Gastrocnemius medialis (tissue), 4 donors: ENCODE measurements around the gene NR1D1. TPM values are rescaled to one million over a fixed set of nuclear protein-coding genes. Genes with fewer than 3 reads are reported as not detected.

Source experiments
- ATAC-seq, 2 donors: fragments of 150-250 bp; one replicate each; pipeline ENCODE4 v1.9.1; 2016
- DNase-seq, 2 donors: peaks; one replicate each; pipeline ENCODE4 v3.0.0-alpha.2; 2019
- H3K27ac ChIP-seq, 4 donors: fragments of 200-600 bp; sonication (generic); 1 replicate in 1 of 4; 2 replicates in 3 of 4; pipeline ENCODE4 v1.5.1; 2016 to 2018; ENCODE audit warnings: mild to moderate bottlenecking in 2 of 4, moderate library complexity in 1 of 4
- H3K27me3 ChIP-seq, 3 donors: fragments of 200-600 bp; sonication (generic) in 2 of 3; 1 replicate in 1 of 3; 2 replicates in 2 of 3; pipeline versions ENCODE4 v1.5.1 to v1.6.0; 2016 to 2019; ENCODE audit warnings: mild to moderate bottlenecking in 1 of 3, moderate library complexity in 1 of 3
- H3K36me3 ChIP-seq, 2 donors: fragments of 200-600 bp; sonication (generic) in 1 of 2; one replicate each; pipeline ENCODE4 v1.5.1; 2017 to 2018
- H3K4me1 ChIP-seq, 2 donors: fragments of 200-600 bp; sonication (generic) in 1 of 2; one replicate each; pipeline ENCODE4 v1.5.1; 2016 to 2017; ENCODE audit warnings: mild to moderate bottlenecking in 2 of 2
- H3K4me3 ChIP-seq, 4 donors: fragments of 200-600 bp; sonication (generic) in 3 of 4; 1 replicate in 1 of 4; 2 replicates in 3 of 4; pipeline ENCODE4 v1.5.1; 2016 to 2019; ENCODE audit warnings: mild to moderate bottlenecking in 2 of 4
- H3K9me3 ChIP-seq, 3 donors: fragments of 200-600 bp; sonication (generic) in 2 of 3; 1 replicate in 1 of 3; 2 replicates in 2 of 3; pipeline ENCODE4 v1.5.1; 2016 to 2019
- POLR2A ChIP-seq, 2 donors: fragments of 450-650 bp; IDR thresholded peaks; one replicate each; pipeline ENCODE4 v1.6.1; 2017; ENCODE audit warnings: antibody characterized with exemption in 2 of 2, mild to moderate bottlenecking in 2 of 2, moderate library complexity in 2 of 2
- in situ Hi-C, 4 donors: fragments of 200-750 bp; cut with MboI; loops; one replicate each; pipeline versions ENCODE4 v1.15.0 to v1.8.0; 2017; ENCODE audit warnings: low sequenced_read_pairs in 4 of 4
- intact Hi-C: fragments of 100-400 bp; cut with DNase I; formaldehyde crosslinking; loops from one replicate; pipeline ENCODE4 v1.15.1; 2023; ENCODE audit warnings: low total_unique reads
- total RNA-seq, 4 donors: library from RNA; depleted of rRNA; stranded (reverse); fragments of >200 nt; gene quantifications; one replicate each; pipeline versions ENCODE4 v1.1.0 to v1.2.3, GENCODE V29; 2016
- TF ChIP-seq, protein P1 (sequence below), 5 experiments: fragments of 450-650 bp in 3 of 5; fragments of 200-600 bp in 2 of 5; sonication (generic) in 2 of 5; IDR thresholded peaks in 4 of 5; conservative IDR thresholded peaks in 1 of 5; 1 replicate in 4 of 5; 2 replicates in 1 of 5; pipeline ENCODE4 v1.5.1; 2016 to 2019; ENCODE audit warnings: antibody characterized with exemption in 5 of 5, mild to moderate bottlenecking in 3 of 5, moderate library complexity in 3 of 5

The NR1D1 gene
- total RNA-seq, 4 donors from 2014 or later, result 16.0 to 34.2 (median 18.3) TPM

DNA sequence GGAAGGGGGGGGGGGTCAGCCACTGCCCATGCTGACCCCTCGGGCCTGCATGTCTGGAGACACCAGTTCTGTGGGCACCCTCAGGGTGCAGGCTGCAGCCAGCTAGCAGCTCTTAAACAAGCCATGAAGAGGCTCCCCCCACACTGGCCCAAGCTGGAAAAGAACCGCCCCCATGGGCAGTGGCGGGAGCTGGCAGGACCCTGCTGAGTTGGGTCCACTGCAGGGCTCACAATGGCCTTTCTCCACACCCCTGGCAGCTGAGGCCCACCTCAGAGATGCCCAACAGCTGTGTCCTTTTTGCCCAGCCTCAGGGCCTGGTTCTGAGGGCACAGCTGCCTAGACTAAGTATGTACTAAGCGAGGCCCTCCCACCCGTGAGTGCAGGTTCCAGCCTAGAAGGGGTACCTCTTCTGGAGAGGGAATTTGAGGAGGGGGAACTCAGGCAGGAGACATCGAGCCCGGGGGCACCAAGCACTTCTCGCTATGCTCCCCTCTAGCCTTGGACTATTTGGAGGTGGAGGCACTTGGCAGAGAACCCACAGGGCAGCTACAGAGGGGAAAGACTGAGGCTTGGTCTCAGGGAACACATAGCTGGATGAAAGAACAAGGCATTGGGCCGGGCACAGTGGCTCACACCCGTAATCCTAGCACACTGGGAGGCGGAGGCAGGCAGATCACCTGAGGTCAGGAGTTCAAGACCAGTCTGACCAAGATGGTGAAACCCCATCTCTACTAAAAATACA, 34.4 kb downstream of the NR1D1 start:
- TF ChIP-seq, protein P1, sequence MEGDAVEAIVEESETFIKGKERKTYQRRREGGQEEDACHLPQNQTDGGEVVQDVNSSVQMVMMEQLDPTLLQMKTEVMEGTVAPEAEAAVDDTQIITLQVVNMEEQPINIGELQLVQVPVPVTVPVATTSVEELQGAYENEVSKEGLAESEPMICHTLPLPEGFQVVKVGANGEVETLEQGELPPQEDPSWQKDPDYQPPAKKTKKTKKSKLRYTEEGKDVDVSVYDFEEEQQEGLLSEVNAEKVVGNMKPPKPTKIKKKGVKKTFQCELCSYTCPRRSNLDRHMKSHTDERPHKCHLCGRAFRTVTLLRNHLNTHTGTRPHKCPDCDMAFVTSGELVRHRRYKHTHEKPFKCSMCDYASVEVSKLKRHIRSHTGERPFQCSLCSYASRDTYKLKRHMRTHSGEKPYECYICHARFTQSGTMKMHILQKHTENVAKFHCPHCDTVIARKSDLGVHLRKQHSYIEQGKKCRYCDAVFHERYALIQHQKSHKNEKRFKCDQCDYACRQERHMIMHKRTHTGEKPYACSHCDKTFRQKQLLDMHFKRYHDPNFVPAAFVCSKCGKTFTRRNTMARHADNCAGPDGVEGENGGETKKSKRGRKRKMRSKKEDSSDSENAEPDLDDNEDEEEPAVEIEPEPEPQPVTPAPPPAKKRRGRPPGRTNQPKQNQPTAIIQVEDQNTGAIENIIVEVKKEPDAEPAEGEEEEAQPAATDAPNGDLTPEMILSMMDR (IDR thresholded peaks at IDR 0.05 in 4 of 5, conservative IDR thresholded peaks at IDR 0.05 in 1 of 5), result no peak
- TF ChIP-seq POLR2A (IDR thresholded peaks at IDR 0.05), result no peak
- Histone ChIP-seq H3K27ac (peak overlapping the region; percentile 100), H3K36me3 (no peaks in the 10 kb centered on the region), H3K4me3 (peak overlapping the region in 3 of 4 donors; percentile 94 to 100 (median 99)), H3K9me3 (no peaks in the 10 kb centered on the region), H3K27me3 (no peaks in the 10 kb centered on the region), H3K4me1 (peaks cover 68 to 76% of the 10 kb centered on the region in 2 donors)
- DNase-seq (no peak), ATAC-seq (no peak)
- in situ Hi-C loops, result loop anchor here in 1 of 4 donors (5.0 kb wide), 1 partner anchor 41 kb away; no protein-coding TSS in a partner anchor
- intact Hi-C loops, result no loop called here

GRCh38 chr17:40064971-40065768, 35.2 kb downstream of the NR1D1 start:
- Histone ChIP-seq H3K4me1 (peaks cover 60 to 68% of the 10 kb centered on the region in 2 donors), H3K4me3 (peak overlapping the region; percentile 84 to 100 (median 96)), H3K27me3 (no peaks in the 10 kb centered on the region), H3K9me3 (no peaks in the 10 kb centered on the region), H3K36me3 (no peaks in the 10 kb centered on the region), H3K27ac (peak overlapping the region; percentile 100)
- no peak for ATAC-seq
- in situ Hi-C loops (loop anchor here in 1 of 4 donors (5.0 kb wide), 1 partner anchor 42 kb away; no protein-coding TSS in a partner anchor), intact Hi-C loops (loop anchor here (1.0 to 5.0 kb wide), 2 partner anchors 46 to 102 kb away; no protein-coding TSS in a partner anchor)
- TF ChIP-seq, protein P1 (IDR thresholded peaks at IDR 0.05 in 4 of 5, conservative IDR thresholded peaks at IDR 0.05 in 1 of 5), result no peak
- TF ChIP-seq POLR2A (IDR thresholded peaks at IDR 0.05), result no peak
- no peak for DNase-seq

DNA sequence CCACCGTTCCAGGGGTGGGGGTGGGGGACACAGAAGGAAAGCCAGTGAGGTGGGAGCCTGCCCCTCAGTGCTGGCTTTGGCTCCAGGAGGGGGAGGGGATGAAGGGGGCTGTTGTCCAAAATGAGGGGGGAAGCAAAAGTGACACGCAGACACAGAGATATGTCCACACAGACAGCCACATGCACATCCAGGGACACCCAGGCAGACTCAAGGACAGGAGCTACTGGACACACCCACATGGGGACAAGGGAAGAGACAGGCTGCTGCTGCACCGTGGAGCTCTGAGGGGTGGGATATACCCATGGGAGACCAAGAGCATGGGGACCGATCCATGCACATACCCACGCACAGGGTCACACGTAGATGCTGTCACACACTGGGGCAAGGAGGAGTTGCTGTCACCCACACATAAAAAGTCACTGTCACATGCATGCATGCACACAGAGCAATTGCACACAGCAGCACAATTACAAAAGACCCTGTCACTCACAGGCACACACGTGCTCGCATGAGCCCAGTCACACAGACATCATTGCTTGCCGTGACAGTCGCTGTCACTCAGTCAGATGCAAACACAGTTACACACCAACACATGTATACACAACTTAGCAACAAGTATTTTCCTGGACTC, 36.4 kb downstream of the NR1D1 start:
- H3K4me1 ChIP-seq, result peaks cover 48 to 57% of the 10 kb centered on the region in 2 donors
- DNase-seq (peak; percentile 70 to 80), ATAC-seq (peak; percentile 33 to 55)
- H3K27me3 ChIP-seq, result no peaks in the 10 kb centered on the region
- intact Hi-C loops, result loop anchor here (1.0 to 5.0 kb wide), 2 partner anchors 47 to 103 kb away; no protein-coding TSS in a partner anchor
- H3K4me3 ChIP-seq, result peak overlapping the region; percentile 84 to 100 (median 96)
- in situ Hi-C loops, result no loop called here
- peak; percentile 64 for TF ChIP-seq POLR2A (IDR thresholded peaks at IDR 0.05)
- TF ChIP-seq, protein P1 (IDR thresholded peaks at IDR 0.05 in 4 of 5, conservative IDR thresholded peaks at IDR 0.05 in 1 of 5), result no peak
- H3K27ac ChIP-seq, result peak overlapping the region; percentile 100
- no peaks in the 10 kb centered on the region for H3K9me3 ChIP-seq
- H3K36me3 ChIP-seq, result no peaks in the 10 kb centered on the region

- Histone ChIP-seq H3K36me3 (no peaks in the 10 kb centered on the region), H3K4me1 (peaks cover 42 to 55% of the 10 kb centered on the region in 2 donors), H3K4me3 (peak overlapping the region; percentile 84 to 100 (median 96)), H3K27ac (peak overlapping the region; percentile 100), H3K9me3 (no peaks in the 10 kb centered on the region), H3K27me3 (no peaks in the 10 kb centered on the region)
- peak; percentile 32 for ATAC-seq
- TF ChIP-seq, protein P1 (IDR thresholded peaks at IDR 0.05 in 4 of 5, conservative IDR thresholded peaks at IDR 0.05 in 1 of 5), result no peak
- peak; percentile 49 to 64 for TF ChIP-seq POLR2A (IDR thresholded peaks at IDR 0.05)
- intact Hi-C loops (loop anchor here (5.0 kb wide), 1 partner anchor 104 kb away; no protein-coding TSS in a partner anchor), in situ Hi-C loops (no loop called here)
- DNase-seq, result peak; percentile 35 to 60
Measured at GRCh38 chr17:40063187-40063771, 37.1 kb downstream of the NR1D1 start.
